GM23338 (cell line): ENCODE results near the gene SERPINI2. TPM values are rescaled to one million over a fixed set of nuclear protein-coding genes. Genes with fewer than 3 reads are reported as not detected.

Source experiments
- ATAC-seq: fragments of 200-7000 bp; cut with Tn5 transposase; 3 replicates; pipeline ENCODE4 v1.9.1; 2020
- DNase-seq: peaks from one replicate; pipeline ENCODE4 v3.0.0-alpha.2; 2015; ENCODE audit warnings: low spot score
- H2AFZ ChIP-seq: fragments of 200-600 bp; sonication (generic); 2 replicates; pipeline ENCODE4 v1.8.0; 2016; ENCODE audit warnings: antibody characterized with exemption, mild to moderate bottlenecking, moderate library complexity
- H3F3A ChIP-seq: fragments of 200-600 bp; sonication (generic); replicated peaks from 2 replicates; pipeline ENCODE4 v1.8.0; 2017; ENCODE audit warnings: antibody characterized with exemption, mixed run types, low read depth
- H3K27ac ChIP-seq: fragments of 200-600 bp; sonication (generic); 2 replicates; pipeline ENCODE4 v1.6.1; 2016; ENCODE audit warnings: low read depth
- H3K27me3 ChIP-seq: fragments of 200-600 bp; sonication (generic); 2 replicates; pipeline ENCODE4 v1.8.0; 2016; ENCODE audit warnings: mild to moderate bottlenecking, mixed run types, moderate library complexity; ENCODE audit not compliant: insufficient read depth
- H3K36me3 ChIP-seq: fragments of 200-600 bp; sonication (generic); 2 replicates; pipeline ENCODE4 v1.8.0; 2016; ENCODE audit warnings: mild to moderate bottlenecking; ENCODE audit not compliant: insufficient read depth
- H3K4me1 ChIP-seq: fragments of 200-600 bp; sonication (generic); 2 replicates; pipeline ENCODE4 v1.8.0; 2016; ENCODE audit warnings: mild to moderate bottlenecking, moderate library complexity; ENCODE audit not compliant: insufficient read depth
- H3K4me2 ChIP-seq: fragments of 200-600 bp; sonication (generic); 2 replicates; pipeline ENCODE4 v1.7.1; 2017; ENCODE audit warnings: mixed run types
- H3K4me3 ChIP-seq: fragments of 200-600 bp; sonication (generic); 2 replicates; pipeline ENCODE4 v1.6.1; 2016; ENCODE audit warnings: mixed run types
- H3K79me2 ChIP-seq: fragments of 200-600 bp; sonication (generic); replicated peaks from 2 replicates; pipeline ENCODE4 v1.8.0; 2017; ENCODE audit warnings: mild to moderate bottlenecking; ENCODE audit not compliant: insufficient read depth
- H3K9me2 ChIP-seq: fragments of 200-600 bp; sonication (generic); 2 replicates; pipeline ENCODE4 v1.8.0; 2017; ENCODE audit not compliant: insufficient read depth
- H4K20me1 ChIP-seq: fragments of 200-600 bp; sonication (generic); replicated peaks from 2 replicates; pipeline ENCODE4 v1.8.0; 2017; ENCODE audit warnings: mild to moderate bottlenecking; ENCODE audit not compliant: insufficient read depth
- H3K27ac Mint-ChIP-seq: 2 replicates; pipeline ENCODE4 v1.8.0; 2020; ENCODE audit warnings: inconsistent platforms, mild to moderate bottlenecking, moderate library complexity, mixed read lengths
- H3K27me3 Mint-ChIP-seq: 3 replicates; pipeline ENCODE4 v1.8.0; 2022; ENCODE audit warnings: low read depth, mild to moderate bottlenecking, moderate library complexity, mixed read lengths, inconsistent platforms; ENCODE audit not compliant: insufficient read depth, poor library complexity
- H3K36me3 Mint-ChIP-seq: 3 replicates; pipeline ENCODE4 v1.8.0; 2021; ENCODE audit warnings: low read depth, mild to moderate bottlenecking, inconsistent platforms, moderate library complexity, mixed read lengths
- H3K4me1 Mint-ChIP-seq: 3 replicates; pipeline ENCODE4 v1.8.0; 2020; ENCODE audit warnings: mild to moderate bottlenecking, inconsistent platforms, mixed read lengths
- H3K4me3 Mint-ChIP-seq: 3 replicates; pipeline ENCODE4 v1.8.0; 2021; ENCODE audit warnings: moderate library complexity, mild to moderate bottlenecking, inconsistent platforms, mixed read lengths
- H3K9me3 Mint-ChIP-seq: 3 replicates; pipeline ENCODE4 v1.8.0; 2020; ENCODE audit warnings: moderate library complexity, mild to moderate bottlenecking, inconsistent platforms, mixed read lengths
- CREB1 ChIP-seq: fragments of 250-450 bp; sonication (Bioruptor Pico); IDR thresholded peaks from 2 replicates; pipeline ENCODE4 v1.5.0; 2020; ENCODE audit warnings: low read depth, mild to moderate bottlenecking, moderate library complexity
- EZH2 ChIP-seq: fragments of 200-600 bp; sonication (generic); IDR thresholded peaks from one replicate; pipeline ENCODE4 v1.8.0; 2017; ENCODE audit warnings: antibody characterized with exemption, mild to moderate bottlenecking, low read depth; ENCODE audit not compliant: unreplicated experiment
- EZH2phosphoT487 ChIP-seq: fragments of 200-600 bp; sonication (generic); IDR thresholded peaks from one replicate; pipeline ENCODE4 v1.8.1; 2018; ENCODE audit warnings: antibody characterized with exemption; ENCODE audit not compliant: unreplicated experiment
- JUNB ChIP-seq: IDR thresholded peaks from one replicate; pipeline ENCODE4 v1.6.1; 2016; ENCODE audit warnings: antibody characterized with exemption; ENCODE audit not compliant: unreplicated experiment
- NANOG ChIP-seq: IDR thresholded peaks from 2 replicates; pipeline ENCODE4 v1.6.1; 2016; ENCODE audit warnings: antibody characterized with exemption, borderline replicate concordance
- POLR2AphosphoS5 ChIP-seq: IDR thresholded peaks from 2 replicates; pipeline ENCODE4 v1.6.1; 2016; ENCODE audit warnings: antibody characterized with exemption, low read depth
- STAT1 ChIP-seq: IDR thresholded peaks from one replicate; pipeline ENCODE4 v1.6.1; 2016; ENCODE audit warnings: antibody characterized with exemption; ENCODE audit not compliant: unreplicated experiment
- ZNF114 ChIP-seq: fragments of 250-450 bp; sonication (Bioruptor Pico); IDR thresholded peaks from 2 replicates; pipeline ENCODE4 v1.5.0; 2020; ENCODE audit warnings: mild to moderate bottlenecking, moderate library complexity
- ZNF331 ChIP-seq: fragments of 250-450 bp; sonication (Bioruptor Pico); IDR thresholded peaks from 2 replicates; pipeline ENCODE4 v1.5.0; 2020; ENCODE audit warnings: low read depth, mild to moderate bottlenecking, moderate library complexity
- polyA plus RNA-seq: library from polyadenylated mRNA; unstranded; fragments of >200 nt; fragmentation: Nextera tagmentation; extraction: Ambion mirVana; gene quantifications from 2 replicates; pipeline ENCODE4 v1.2.1, GENCODE V29; 2016
- total RNA-seq: library from RNA; depleted of rRNA; stranded (reverse); fragments of >200 nt; shearing (Covaris generic); gene quantifications from 2 replicates; pipeline ENCODE4 v1.2.3, GENCODE V29; 2014
- TF ChIP-seq, protein P1 (sequence below): IDR thresholded peaks from 2 replicates; pipeline ENCODE4 v1.6.1; 2016; ENCODE audit warnings: antibody characterized with exemption
- TF ChIP-seq, protein P2 (sequence below): IDR thresholded peaks from one replicate; pipeline ENCODE4 v1.6.1; 2018; ENCODE audit warnings: antibody characterized with exemption; ENCODE audit not compliant: unreplicated experiment
- TF ChIP-seq, protein P3 (sequence below), 2 experiments: fragments of 200-600 bp in 1 of 2; sonication (generic) in 1 of 2; conservative IDR thresholded peaks; 2 replicates each; pipeline versions ENCODE4 v1.5.1 to v1.6.1; 2016 to 2017; ENCODE audit warnings: antibody characterized with exemption in 2 of 2, low read depth in 2 of 2, mild to moderate bottlenecking in 2 of 2, moderate library complexity in 1 of 2
- TF ChIP-seq, protein P4 (sequence below): fragments of 250-450 bp; sonication (Bioruptor Pico); IDR thresholded peaks from 2 replicates; pipeline ENCODE4 v1.5.0; 2020; ENCODE audit warnings: mild to moderate bottlenecking, moderate library complexity

SERPINI2 gene
- total and polyA plus RNA-seq, 2 experiments from 2014 or later: 0.68 to 2.5 TPM

DNA sequence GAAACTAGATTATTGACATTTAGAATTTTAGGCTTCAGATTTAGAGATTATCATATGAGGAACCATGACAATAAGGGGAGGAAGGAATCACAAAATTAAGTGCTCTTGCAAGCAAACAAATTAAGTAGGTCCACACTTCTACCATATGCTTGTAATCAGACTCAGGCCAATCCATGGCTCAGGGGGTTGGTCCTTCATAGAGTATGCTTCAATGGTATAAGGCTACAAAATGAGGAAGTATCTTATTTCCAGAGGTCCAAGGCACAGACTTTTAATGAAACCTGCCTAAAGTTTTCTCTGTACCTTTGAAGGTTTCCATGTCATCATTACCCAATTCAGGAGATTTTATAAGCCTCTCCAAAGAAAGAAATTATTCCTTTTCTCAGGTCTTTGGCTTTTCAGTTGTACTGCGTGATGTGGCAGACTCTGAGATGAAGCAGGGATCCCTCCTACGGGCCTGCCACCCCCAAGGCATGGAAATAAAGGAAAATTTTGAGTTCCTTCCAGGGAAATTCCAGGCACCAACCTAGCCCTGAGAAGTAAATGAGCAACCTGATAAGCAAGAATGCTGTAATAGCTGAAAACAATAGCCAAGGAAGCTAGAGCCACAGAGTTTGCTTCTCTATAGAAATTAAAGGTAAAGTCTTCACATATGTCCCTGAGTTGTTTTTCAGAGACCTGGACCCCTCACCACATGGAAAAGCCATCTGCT is 36.3 kb downstream of the SERPINI2 start:
- peaks cover 5% of the 10 kb centered on the region; the same call in 1 of the 2 replicates for H3K4me1 ChIP-seq
- H3K27me3 Mint-ChIP-seq: peaks cover 2% of the 10 kb centered on the region
- no peaks in the 10 kb centered on the region for H3F3A ChIP-seq
- no peak overlapping the region for H3K4me2 ChIP-seq
- H3K79me2 ChIP-seq: no peaks in the 10 kb centered on the region
- no peak overlapping the region for H3K27ac Mint-ChIP-seq
- H3K9me2 ChIP-seq: peaks cover 14% of the 10 kb centered on the region; the same call in 1 of the 2 replicates
- TF ChIP-seq, protein P1, sequence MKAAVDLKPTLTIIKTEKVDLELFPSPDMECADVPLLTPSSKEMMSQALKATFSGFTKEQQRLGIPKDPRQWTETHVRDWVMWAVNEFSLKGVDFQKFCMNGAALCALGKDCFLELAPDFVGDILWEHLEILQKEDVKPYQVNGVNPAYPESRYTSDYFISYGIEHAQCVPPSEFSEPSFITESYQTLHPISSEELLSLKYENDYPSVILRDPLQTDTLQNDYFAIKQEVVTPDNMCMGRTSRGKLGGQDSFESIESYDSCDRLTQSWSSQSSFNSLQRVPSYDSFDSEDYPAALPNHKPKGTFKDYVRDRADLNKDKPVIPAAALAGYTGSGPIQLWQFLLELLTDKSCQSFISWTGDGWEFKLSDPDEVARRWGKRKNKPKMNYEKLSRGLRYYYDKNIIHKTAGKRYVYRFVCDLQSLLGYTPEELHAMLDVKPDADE: no peak
- TF ChIP-seq ZNF331 (CRISPR knock-in tag) (no peak), EZH2 (no peak), EZH2phosphoT487 (no peak), ZNF114 (CRISPR knock-in tag) (no peak), POLR2AphosphoS5 (no peak), STAT1 (no peak), JUNB (no peak), NANOG (no peak), CREB1 (no peak)
- TF ChIP-seq, protein P2, sequence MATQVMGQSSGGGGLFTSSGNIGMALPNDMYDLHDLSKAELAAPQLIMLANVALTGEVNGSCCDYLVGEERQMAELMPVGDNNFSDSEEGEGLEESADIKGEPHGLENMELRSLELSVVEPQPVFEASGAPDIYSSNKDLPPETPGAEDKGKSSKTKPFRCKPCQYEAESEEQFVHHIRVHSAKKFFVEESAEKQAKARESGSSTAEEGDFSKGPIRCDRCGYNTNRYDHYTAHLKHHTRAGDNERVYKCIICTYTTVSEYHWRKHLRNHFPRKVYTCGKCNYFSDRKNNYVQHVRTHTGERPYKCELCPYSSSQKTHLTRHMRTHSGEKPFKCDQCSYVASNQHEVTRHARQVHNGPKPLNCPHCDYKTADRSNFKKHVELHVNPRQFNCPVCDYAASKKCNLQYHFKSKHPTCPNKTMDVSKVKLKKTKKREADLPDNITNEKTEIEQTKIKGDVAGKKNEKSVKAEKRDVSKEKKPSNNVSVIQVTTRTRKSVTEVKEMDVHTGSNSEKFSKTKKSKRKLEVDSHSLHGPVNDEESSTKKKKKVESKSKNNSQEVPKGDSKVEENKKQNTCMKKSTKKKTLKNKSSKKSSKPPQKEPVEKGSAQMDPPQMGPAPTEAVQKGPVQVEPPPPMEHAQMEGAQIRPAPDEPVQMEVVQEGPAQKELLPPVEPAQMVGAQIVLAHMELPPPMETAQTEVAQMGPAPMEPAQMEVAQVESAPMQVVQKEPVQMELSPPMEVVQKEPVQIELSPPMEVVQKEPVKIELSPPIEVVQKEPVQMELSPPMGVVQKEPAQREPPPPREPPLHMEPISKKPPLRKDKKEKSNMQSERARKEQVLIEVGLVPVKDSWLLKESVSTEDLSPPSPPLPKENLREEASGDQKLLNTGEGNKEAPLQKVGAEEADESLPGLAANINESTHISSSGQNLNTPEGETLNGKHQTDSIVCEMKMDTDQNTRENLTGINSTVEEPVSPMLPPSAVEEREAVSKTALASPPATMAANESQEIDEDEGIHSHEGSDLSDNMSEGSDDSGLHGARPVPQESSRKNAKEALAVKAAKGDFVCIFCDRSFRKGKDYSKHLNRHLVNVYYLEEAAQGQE: no peak
- TF ChIP-seq, protein P3, sequence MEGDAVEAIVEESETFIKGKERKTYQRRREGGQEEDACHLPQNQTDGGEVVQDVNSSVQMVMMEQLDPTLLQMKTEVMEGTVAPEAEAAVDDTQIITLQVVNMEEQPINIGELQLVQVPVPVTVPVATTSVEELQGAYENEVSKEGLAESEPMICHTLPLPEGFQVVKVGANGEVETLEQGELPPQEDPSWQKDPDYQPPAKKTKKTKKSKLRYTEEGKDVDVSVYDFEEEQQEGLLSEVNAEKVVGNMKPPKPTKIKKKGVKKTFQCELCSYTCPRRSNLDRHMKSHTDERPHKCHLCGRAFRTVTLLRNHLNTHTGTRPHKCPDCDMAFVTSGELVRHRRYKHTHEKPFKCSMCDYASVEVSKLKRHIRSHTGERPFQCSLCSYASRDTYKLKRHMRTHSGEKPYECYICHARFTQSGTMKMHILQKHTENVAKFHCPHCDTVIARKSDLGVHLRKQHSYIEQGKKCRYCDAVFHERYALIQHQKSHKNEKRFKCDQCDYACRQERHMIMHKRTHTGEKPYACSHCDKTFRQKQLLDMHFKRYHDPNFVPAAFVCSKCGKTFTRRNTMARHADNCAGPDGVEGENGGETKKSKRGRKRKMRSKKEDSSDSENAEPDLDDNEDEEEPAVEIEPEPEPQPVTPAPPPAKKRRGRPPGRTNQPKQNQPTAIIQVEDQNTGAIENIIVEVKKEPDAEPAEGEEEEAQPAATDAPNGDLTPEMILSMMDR (conservative IDR thresholded peaks at IDR 0.05; ENCODE audit: low read depth in 2 of 2): no peak
- TF ChIP-seq, protein P4, sequence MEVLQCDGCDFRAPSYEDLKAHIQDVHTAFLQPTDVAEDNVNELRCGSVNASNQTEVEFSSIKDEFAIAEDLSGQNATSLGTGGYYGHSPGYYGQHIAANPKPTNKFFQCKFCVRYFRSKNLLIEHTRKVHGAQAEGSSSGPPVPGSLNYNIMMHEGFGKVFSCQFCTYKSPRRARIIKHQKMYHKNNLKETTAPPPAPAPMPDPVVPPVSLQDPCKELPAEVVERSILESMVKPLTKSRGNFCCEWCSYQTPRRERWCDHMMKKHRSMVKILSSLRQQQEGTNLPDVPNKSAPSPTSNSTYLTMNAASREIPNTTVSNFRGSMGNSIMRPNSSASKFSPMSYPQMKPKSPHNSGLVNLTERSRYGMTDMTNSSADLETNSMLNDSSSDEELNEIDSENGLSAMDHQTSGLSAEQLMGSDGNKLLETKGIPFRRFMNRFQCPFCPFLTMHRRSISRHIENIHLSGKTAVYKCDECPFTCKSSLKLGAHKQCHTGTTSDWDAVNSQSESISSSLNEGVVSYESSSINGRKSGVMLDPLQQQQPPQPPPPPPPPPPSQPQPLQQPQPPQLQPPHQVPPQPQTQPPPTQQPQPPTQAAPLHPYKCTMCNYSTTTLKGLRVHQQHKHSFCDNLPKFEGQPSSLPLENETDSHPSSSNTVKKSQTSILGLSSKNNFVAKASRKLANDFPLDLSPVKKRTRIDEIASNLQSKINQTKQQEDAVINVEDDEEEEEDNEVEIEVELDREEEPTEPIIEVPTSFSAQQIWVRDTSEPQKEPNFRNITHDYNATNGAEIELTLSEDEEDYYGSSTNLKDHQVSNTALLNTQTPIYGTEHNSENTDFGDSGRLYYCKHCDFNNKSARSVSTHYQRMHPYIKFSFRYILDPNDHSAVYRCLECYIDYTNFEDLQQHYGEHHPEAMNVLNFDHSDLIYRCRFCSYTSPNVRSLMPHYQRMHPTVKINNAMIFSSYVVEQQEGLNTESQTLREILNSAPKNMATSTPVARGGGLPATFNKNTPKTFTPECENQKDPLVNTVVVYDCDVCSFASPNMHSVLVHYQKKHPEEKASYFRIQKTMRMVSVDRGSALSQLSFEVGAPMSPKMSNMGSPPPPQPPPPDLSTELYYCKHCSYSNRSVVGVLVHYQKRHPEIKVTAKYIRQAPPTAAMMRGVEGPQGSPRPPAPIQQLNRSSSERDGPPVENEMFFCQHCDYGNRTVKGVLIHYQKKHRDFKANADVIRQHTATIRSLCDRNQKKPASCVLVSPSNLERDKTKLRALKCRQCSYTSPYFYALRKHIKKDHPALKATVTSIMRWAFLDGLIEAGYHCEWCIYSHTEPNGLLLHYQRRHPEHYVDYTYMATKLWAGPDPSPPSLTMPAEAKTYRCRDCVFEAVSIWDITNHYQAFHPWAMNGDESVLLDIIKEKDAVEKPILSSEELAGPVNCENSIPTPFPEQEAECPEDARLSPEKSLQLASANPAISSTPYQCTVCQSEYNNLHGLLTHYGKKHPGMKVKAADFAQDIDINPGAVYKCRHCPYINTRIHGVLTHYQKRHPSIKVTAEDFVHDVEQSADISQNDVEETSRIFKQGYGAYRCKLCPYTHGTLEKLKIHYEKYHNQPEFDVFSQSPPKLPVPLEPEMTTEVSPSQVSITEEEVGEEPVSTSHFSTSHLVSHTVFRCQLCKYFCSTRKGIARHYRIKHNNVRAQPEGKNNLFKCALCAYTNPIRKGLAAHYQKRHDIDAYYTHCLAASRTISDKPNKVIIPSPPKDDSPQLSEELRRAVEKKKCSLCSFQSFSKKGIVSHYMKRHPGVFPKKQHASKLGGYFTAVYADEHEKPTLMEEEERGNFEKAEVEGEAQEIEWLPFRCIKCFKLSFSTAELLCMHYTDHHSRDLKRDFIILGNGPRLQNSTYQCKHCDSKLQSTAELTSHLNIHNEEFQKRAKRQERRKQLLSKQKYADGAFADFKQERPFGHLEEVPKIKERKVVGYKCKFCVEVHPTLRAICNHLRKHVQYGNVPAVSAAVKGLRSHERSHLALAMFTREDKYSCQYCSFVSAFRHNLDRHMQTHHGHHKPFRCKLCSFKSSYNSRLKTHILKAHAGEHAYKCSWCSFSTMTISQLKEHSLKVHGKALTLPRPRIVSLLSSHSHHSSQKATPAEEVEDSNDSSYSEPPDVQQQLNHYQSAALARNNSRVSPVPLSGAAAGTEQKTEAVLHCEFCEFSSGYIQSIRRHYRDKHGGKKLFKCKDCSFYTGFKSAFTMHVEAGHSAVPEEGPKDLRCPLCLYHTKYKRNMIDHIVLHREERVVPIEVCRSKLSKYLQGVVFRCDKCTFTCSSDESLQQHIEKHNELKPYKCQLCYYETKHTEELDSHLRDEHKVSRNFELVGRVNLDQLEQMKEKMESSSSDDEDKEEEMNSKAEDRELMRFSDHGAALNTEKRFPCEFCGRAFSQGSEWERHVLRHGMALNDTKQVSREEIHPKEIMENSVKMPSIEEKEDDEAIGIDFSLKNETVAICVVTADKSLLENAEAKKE (CRISPR knock-in tag): no peak
- no peak overlapping the region for H3K4me3 ChIP-seq
- H2AFZ ChIP-seq: peak overlapping the region; percentile 89
- H3K27me3 ChIP-seq: no peaks in the 10 kb centered on the region
- no peaks in the 10 kb centered on the region for H3K36me3 ChIP-seq
- H3K4me3 Mint-ChIP-seq: no peak overlapping the region
- H3K27ac ChIP-seq: no peak overlapping the region; the same call in 1 of the 2 replicates
- no peak for ATAC-seq
- H4K20me1 ChIP-seq: no peaks in the 10 kb centered on the region
- H3K9me3 Mint-ChIP-seq: peaks cover 14% of the 10 kb centered on the region; the same call in 2 of the 3 replicates
- H3K4me1 Mint-ChIP-seq: peaks cover 4% of the 10 kb centered on the region; the same call in 1 of the 3 replicates
- H3K36me3 Mint-ChIP-seq: peaks cover 5% of the 10 kb centered on the region; the same call in 2 of the 3 replicates
- DNase-seq: peak; percentile 6
